GM12864 (cell line): ENCODE data around the gene PHGDH.

ENCODE experiments used
- DNase-seq: peaks from one replicate; pipeline ENCODE4 v3.0.0-alpha.2; 2011; ENCODE audit warnings: low read depth
- H3K4me3 ChIP-seq: 2 replicates; pipeline ENCODE4 v1.5.1; 2011; ENCODE audit warnings: mild to moderate bottlenecking, low read depth, low read length, control low read depth
- TF ChIP-seq, protein P1 (sequence below): IDR thresholded peaks from 2 replicates; pipeline ENCODE4 v1.5.1; 2011; ENCODE audit warnings: low read depth, mild to moderate bottlenecking, moderate library complexity, low read length, control low read depth, inconsistent platforms; ENCODE audit errors: missing control alignments

Gene PHGDH

DNA sequence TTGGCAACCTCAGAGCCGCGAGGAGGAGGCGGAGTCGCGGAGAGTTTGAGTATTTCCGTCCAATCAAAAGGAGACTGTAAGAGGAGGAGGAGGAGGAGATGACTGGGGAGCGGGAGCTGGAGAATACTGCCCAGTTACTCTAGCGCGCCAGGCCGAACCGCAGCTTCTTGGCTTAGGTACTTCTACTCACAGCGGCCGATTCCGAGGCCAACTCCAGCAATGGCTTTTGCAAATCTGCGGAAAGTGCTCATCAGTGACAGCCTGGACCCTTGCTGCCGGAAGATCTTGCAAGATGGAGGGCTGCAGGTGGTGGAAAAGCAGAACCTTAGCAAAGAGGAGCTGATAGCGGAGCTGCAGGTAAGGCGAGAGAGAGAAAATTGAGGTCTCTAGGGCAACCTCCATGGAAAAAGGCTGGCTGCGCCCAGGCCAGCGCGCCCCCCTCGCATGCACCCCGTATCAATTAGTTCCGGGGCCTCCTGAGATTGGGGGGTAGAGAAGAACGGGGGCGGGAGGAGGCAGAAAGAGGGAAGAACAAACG is at the start of gene PHGDH:
Gene PHGDH (plus strand): TSS at position 131 of the 538 bp plus-strand sequence. CDS start 89 bp downstream, at position 220.
- peak within 1 kb of the TSS; percentile 65 for H3K4me3 ChIP-seq
- DNase-seq = peak; percentile 45
- TF ChIP-seq, protein P1, sequence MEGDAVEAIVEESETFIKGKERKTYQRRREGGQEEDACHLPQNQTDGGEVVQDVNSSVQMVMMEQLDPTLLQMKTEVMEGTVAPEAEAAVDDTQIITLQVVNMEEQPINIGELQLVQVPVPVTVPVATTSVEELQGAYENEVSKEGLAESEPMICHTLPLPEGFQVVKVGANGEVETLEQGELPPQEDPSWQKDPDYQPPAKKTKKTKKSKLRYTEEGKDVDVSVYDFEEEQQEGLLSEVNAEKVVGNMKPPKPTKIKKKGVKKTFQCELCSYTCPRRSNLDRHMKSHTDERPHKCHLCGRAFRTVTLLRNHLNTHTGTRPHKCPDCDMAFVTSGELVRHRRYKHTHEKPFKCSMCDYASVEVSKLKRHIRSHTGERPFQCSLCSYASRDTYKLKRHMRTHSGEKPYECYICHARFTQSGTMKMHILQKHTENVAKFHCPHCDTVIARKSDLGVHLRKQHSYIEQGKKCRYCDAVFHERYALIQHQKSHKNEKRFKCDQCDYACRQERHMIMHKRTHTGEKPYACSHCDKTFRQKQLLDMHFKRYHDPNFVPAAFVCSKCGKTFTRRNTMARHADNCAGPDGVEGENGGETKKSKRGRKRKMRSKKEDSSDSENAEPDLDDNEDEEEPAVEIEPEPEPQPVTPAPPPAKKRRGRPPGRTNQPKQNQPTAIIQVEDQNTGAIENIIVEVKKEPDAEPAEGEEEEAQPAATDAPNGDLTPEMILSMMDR = no peak

- TF ChIP-seq, protein P1 = no peak
- DNase-seq = no peak
Observed at GRCh38 chr1:119662034-119662437, 49.7 kb upstream of the PHGDH start.

DNA sequence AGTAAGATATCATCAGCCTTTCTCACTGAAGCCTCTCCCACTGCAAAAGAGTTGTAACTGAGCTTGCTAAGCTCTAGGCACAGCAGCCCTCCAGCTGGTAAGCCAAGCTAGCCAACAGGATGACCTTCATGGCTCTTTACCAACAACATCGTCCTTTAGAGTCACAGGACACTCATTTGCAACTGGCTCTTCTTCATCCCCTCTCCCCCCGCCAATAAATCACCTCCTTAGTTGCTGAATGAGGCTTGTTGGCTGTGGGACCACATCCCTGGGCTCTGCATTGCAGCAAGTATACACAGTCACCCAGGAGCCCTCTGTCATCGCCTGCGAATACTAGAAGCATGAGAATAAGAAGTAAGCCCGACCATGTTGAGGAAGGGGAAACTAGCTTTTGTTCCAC is 47.7 kb upstream of the PHGDH start:
- TF ChIP-seq, protein P1 = no peak
- no peak overlapping the region for H3K4me3 ChIP-seq
- no peak for DNase-seq

More at GRCh38 chr1:119662034-119662437, 49.7 kb upstream of the PHGDH start:
- no peak overlapping the region for H3K4me3 ChIP-seq

- DNase-seq = no peak
- TF ChIP-seq, protein P1 = no peak
- no peak overlapping the region for H3K4me3 ChIP-seq
Observed at GRCh38 chr1:119667173-119667572, 44.6 kb upstream of the PHGDH start.

- DNase-seq = no peak
- no peak overlapping the region for H3K4me3 ChIP-seq
- TF ChIP-seq, protein P1 = no peak
Observed at GRCh38 chr1:119670898-119671297, 40.8 kb upstream of the PHGDH start.

DNA sequence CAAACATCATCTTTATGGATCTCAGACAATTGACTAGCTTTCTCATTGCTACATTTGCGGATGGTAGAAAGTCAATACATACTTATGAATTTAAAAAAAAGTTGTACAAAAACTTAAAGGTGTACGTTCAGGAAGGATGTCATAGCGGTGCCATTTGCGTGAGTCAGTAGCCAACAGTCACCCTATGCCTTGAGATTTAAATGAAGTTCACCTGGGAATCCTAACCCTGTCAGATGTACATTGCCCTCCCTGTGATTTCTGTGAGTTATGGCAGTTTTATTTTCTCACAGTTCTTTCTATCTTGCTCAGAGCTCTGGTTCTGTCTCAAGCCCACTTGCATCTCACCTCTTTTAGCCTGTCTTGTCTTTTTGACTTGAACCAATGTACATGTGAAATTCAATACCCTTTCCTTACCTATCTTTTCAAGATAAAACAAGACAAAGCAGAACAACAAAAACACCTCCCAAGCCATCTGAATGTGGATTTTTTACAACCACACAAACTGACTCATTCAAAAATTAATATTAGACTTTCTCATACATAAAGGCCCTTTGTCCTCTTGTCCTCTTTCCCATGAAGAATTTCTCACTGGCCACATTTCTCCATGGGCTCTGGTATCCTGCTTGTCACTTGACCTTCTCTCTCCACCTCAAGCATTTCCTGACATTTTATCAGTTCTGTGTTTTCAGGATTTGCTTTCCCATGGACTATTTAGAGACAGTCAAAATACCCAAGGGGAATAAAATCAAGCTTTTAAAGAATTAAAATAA is 38.4 kb upstream of the PHGDH start:
- no peak for DNase-seq
- no peak overlapping the region for H3K4me3 ChIP-seq
- TF ChIP-seq, protein P1 = no peak
